ENCODE data around the gene STX4.

GRCh38 chr16:31055613-31056012 lies 22.3 kb downstream of the STX4 start:
- TF ChIP-seq, protein P1, sequence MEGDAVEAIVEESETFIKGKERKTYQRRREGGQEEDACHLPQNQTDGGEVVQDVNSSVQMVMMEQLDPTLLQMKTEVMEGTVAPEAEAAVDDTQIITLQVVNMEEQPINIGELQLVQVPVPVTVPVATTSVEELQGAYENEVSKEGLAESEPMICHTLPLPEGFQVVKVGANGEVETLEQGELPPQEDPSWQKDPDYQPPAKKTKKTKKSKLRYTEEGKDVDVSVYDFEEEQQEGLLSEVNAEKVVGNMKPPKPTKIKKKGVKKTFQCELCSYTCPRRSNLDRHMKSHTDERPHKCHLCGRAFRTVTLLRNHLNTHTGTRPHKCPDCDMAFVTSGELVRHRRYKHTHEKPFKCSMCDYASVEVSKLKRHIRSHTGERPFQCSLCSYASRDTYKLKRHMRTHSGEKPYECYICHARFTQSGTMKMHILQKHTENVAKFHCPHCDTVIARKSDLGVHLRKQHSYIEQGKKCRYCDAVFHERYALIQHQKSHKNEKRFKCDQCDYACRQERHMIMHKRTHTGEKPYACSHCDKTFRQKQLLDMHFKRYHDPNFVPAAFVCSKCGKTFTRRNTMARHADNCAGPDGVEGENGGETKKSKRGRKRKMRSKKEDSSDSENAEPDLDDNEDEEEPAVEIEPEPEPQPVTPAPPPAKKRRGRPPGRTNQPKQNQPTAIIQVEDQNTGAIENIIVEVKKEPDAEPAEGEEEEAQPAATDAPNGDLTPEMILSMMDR (IDR thresholded peaks at IDR 0.05) = no peak
- TF ChIP-seq POLR2A (IDR thresholded peaks at IDR 0.05) = no peak

Measured in esophagus squamous epithelium (tissue), 4 donors.